Parathyroid adenoma (tissue), 2 donors: ENCODE data around the gene MYO1D.

Source experiments
- H2AFZ ChIP-seq: fragments of 300-600 bp; sonication (generic); one replicate; pipeline ENCODE4 v1.7.0; 2017; ENCODE audit warnings: antibody characterized with exemption, mild to moderate bottlenecking
- H3K27ac ChIP-seq: fragments of 300-600 bp; sonication (generic); one replicate; pipeline ENCODE4 v1.7.0; 2017
- H3K27me3 ChIP-seq: fragments of 300-600 bp; sonication (generic); one replicate; pipeline ENCODE4 v1.7.0; 2017; ENCODE audit warnings: low read length; ENCODE audit not compliant: control insufficient read depth, insufficient read depth
- H3K36me3 ChIP-seq: fragments of 300-600 bp; sonication (generic); one replicate; pipeline ENCODE4 v1.7.0; 2017; ENCODE audit warnings: low read length; ENCODE audit not compliant: control insufficient read depth, insufficient read depth
- H3K4me1 ChIP-seq: fragments of 300-600 bp; sonication (generic); one replicate; pipeline ENCODE4 v1.7.0; 2017; ENCODE audit warnings: control low read depth
- H3K4me2 ChIP-seq: fragments of 300-600 bp; sonication (generic); one replicate; pipeline ENCODE4 v1.7.0; 2017; ENCODE audit warnings: low read length
- H3K4me3 ChIP-seq: fragments of 300-600 bp; sonication (generic); one replicate; pipeline ENCODE4 v1.7.0; 2017; ENCODE audit warnings: low read depth, low read length
- H3K79me2 ChIP-seq: fragments of 300-600 bp; sonication (generic); one replicate; pipeline ENCODE4 v1.7.0; 2017; ENCODE audit warnings: control low read depth
- H3K9ac ChIP-seq: fragments of 300-600 bp; sonication (generic); one replicate; pipeline ENCODE4 v1.7.0; 2017; ENCODE audit warnings: mild to moderate bottlenecking
- H3K9me3 ChIP-seq: fragments of 300-600 bp; sonication (generic); one replicate; pipeline ENCODE4 v1.7.0; 2017; ENCODE audit warnings: low read length; ENCODE audit not compliant: control insufficient read depth
- CTCF ChIP-seq: fragments of 300-600 bp; sonication (generic); IDR thresholded peaks from one replicate; pipeline ENCODE4 v1.7.0; 2017; ENCODE audit warnings: antibody characterized with exemption, mild to moderate bottlenecking
- donor health status: primary hyperparathyroidism.

Gene MYO1D

GRCh38 chr17:32904891-32905290 lies 28.0 kb upstream of the MYO1D start:
- H3K4me2 ChIP-seq: no peak overlapping the region
- H3K79me2 ChIP-seq: no peaks in the 10 kb centered on the region
- H2AFZ ChIP-seq: no peak overlapping the region
- no peak overlapping the region for H3K9ac ChIP-seq
- H3K4me3 ChIP-seq: no peak overlapping the region
- no peak overlapping the region for H3K27ac ChIP-seq
- H3K27me3 ChIP-seq: no peaks in the 10 kb centered on the region
- no peaks in the 10 kb centered on the region for H3K9me3 ChIP-seq
- no peaks in the 10 kb centered on the region for H3K4me1 ChIP-seq
- TF ChIP-seq CTCF: no peak
- no peaks in the 10 kb centered on the region for H3K36me3 ChIP-seq

- no peak overlapping the region for H3K4me3 ChIP-seq
- H2AFZ ChIP-seq: no peak overlapping the region
- no peaks in the 10 kb centered on the region for H3K4me1 ChIP-seq
- H3K9ac ChIP-seq: no peak overlapping the region
- H3K36me3 ChIP-seq: no peaks in the 10 kb centered on the region
- no peaks in the 10 kb centered on the region for H3K79me2 ChIP-seq
- H3K9me3 ChIP-seq: no peaks in the 10 kb centered on the region
- H3K4me2 ChIP-seq: no peak overlapping the region
- H3K27ac ChIP-seq: no peak overlapping the region
- no peaks in the 10 kb centered on the region for H3K27me3 ChIP-seq
- no peak for TF ChIP-seq CTCF
Observed at GRCh38 chr17:32903774-32904673, 27.1 kb upstream of the MYO1D start.

GRCh38 chr17:32901743-32902142 lies 24.8 kb upstream of the MYO1D start:
- Histone ChIP-seq H2AFZ (no peak overlapping the region), H3K4me3 (no peak overlapping the region), H3K27me3 (no peaks in the 10 kb centered on the region), H3K9ac (no peak overlapping the region), H3K4me2 (no peak overlapping the region), H3K36me3 (no peaks in the 10 kb centered on the region), H3K9me3 (no peaks in the 10 kb centered on the region), H3K27ac (no peak overlapping the region), H3K79me2 (no peaks in the 10 kb centered on the region), H3K4me1 (no peaks in the 10 kb centered on the region)
- no peak for TF ChIP-seq CTCF

GRCh38 chr17:32899236-32900013 lies 22.5 kb upstream of the MYO1D start:
- TF ChIP-seq CTCF: no peak
- Histone ChIP-seq H3K36me3 (no peaks in the 10 kb centered on the region), H2AFZ (no peak overlapping the region), H3K9me3 (no peaks in the 10 kb centered on the region), H3K27me3 (no peaks in the 10 kb centered on the region), H3K27ac (no peak overlapping the region), H3K4me2 (no peak overlapping the region), H3K4me3 (no peak overlapping the region), H3K79me2 (no peaks in the 10 kb centered on the region), H3K4me1 (no peaks in the 10 kb centered on the region), H3K9ac (no peak overlapping the region)
